NCI-H1436 (cell line): ENCODE data around the gene S100A10.

Source experiments
- DNase-seq: peaks from one replicate; lab custom pipeline; 2025; lab: John Stamatoyannopoulos, UW

The S100A10 gene

GRCh38 chr1:151964510-151964909, 29.1 kb downstream of the S100A10 start:
- no peak for DNase-seq

GRCh38 chr1:151963288-151963687, 30.4 kb downstream of the S100A10 start:
- no peak for DNase-seq

GRCh38 chr1:151961833-151962232, 31.8 kb downstream of the S100A10 start:
- DNase-seq: no peak

GRCh38 chr1:151960780-151961513, 32.7 kb downstream of the S100A10 start:
- no peak for DNase-seq

GRCh38 chr1:151958959-151959358, 34.7 kb downstream of the S100A10 start:
- DNase-seq: no peak

GRCh38 chr1:151956957-151957497, 36.6 kb downstream of the S100A10 start:
- no peak for DNase-seq

- DNase-seq: no peak
These were observed 40.1 kb downstream of the S100A10 start for GRCh38 chr1:151953409-151954094.

GRCh38 chr1:151952811-151953210, 40.8 kb downstream of the S100A10 start:
- DNase-seq: no peak

GRCh38 chr1:151949371-151950193, 44.1 kb downstream of the S100A10 start:
- no peak for DNase-seq

GRCh38 chr1:151948506-151948905, 45.2 kb downstream of the S100A10 start:
- no peak for DNase-seq

GRCh38 chr1:151947140-151947539, 46.5 kb downstream of the S100A10 start:
- DNase-seq: no peak

GRCh38 chr1:151945725-151946722, 47.6 kb downstream of the S100A10 start:
- peak; percentile 78 for DNase-seq

- no peak for DNase-seq
These were observed 48.6 kb downstream of the S100A10 start for GRCh38 chr1:151944857-151945575.

- peak; percentile 33 for DNase-seq
These were observed 49.4 kb downstream of the S100A10 start for GRCh38 chr1:151944126-151944856.

GRCh38 chr1:151943591-151943990, 50.1 kb downstream of the S100A10 start:
- DNase-seq: no peak

- no peak for DNase-seq
These were observed 50.8 kb downstream of the S100A10 start for GRCh38 chr1:151942882-151943281.

GRCh38 chr1:151940541-151940940, 53.1 kb downstream of the S100A10 start:
- DNase-seq: no peak

GRCh38 chr1:151939779-151940178, 53.9 kb downstream of the S100A10 start:
- DNase-seq: no peak

GRCh38 chr1:151939141-151939540, 54.5 kb downstream of the S100A10 start:
- DNase-seq: no peak

GRCh38 chr1:151936653-151937052, 57.0 kb downstream of the S100A10 start:
- DNase-seq: no peak
